CD14-positive monocyte (primary cell): ENCODE data around the gene BARHL1. TPM values are rescaled to one million over a fixed set of nuclear protein-coding genes. Genes with fewer than 3 reads are reported as not detected.

ENCODE experiments used
- DNase-seq, 3 donors: peaks; one replicate each; pipeline ENCODE4 v3.0.0-alpha.2; 2011 to 2022
- H2AFZ ChIP-seq: 2 replicates; pipeline ENCODE4 v1.6.0; 2012; ENCODE audit warnings: mild to moderate bottlenecking, low read depth, low read length, inconsistent platforms; ENCODE audit not compliant: insufficient read depth, poor library complexity, severe bottlenecking
- H3K27ac ChIP-seq, 2 donors: 1 replicate in 1 of 2; 2 replicates in 1 of 2; pipeline ENCODE4 v1.5.1; 2012 to 2013; ENCODE audit warnings: low read length in 2 of 2, control low read depth in 1 of 2, inconsistent platforms in 1 of 2, low read depth in 1 of 2, mild to moderate bottlenecking in 1 of 2
- H3K27me3 ChIP-seq, 2 donors: one replicate each; pipeline versions ENCODE4 v1.6.0 to v1.6.1; 2011 to 2013; ENCODE audit warnings: low read length in 2 of 2; ENCODE audit not compliant: control insufficient read depth in 2 of 2, insufficient read depth in 2 of 2
- H3K36me3 ChIP-seq, 2 donors: replicated peaks in 1 of 2; 1 replicate in 1 of 2; 2 replicates in 1 of 2; pipeline versions ENCODE4 v1.5.1 to v1.6.1; 2012 to 2013; ENCODE audit warnings: low read length in 2 of 2, control low read depth in 1 of 2, inconsistent platforms in 1 of 2, mild to moderate bottlenecking in 1 of 2; ENCODE audit not compliant: insufficient read depth in 2 of 2, control insufficient read depth in 1 of 2
- H3K4me1 ChIP-seq, 2 donors: 1 replicate in 1 of 2; 2 replicates in 1 of 2; pipeline versions ENCODE4 v1.5.1 to v1.6.1; 2012 to 2013; ENCODE audit warnings: low read length in 2 of 2, control low read depth in 1 of 2, inconsistent platforms in 1 of 2, mild to moderate bottlenecking in 1 of 2, moderate library complexity in 1 of 2; ENCODE audit not compliant: insufficient read depth in 2 of 2, control insufficient read depth in 1 of 2
- H3K4me2 ChIP-seq: replicated peaks from 2 replicates; pipeline ENCODE3; 2012; ENCODE audit warnings: low read length, moderate library complexity, mild to moderate bottlenecking; ENCODE audit not compliant: poor library complexity, severe bottlenecking; ENCODE audit errors: extremely low read depth
- H3K4me3 ChIP-seq, 3 experiments: fragments of 200-600 bp in 1 of 3; sonication (generic) in 1 of 3; replicated peaks in 1 of 3; 1 replicate in 2 of 3; 2 replicates in 1 of 3; pipeline ENCODE4 v1.5.1; 2011 to 2013; ENCODE audit warnings: low read length in 3 of 3, mild to moderate bottlenecking in 3 of 3, control low read depth in 2 of 3, low read depth in 2 of 3, inconsistent platforms in 1 of 3, moderate library complexity in 1 of 3
- H3K79me2 ChIP-seq: 2 replicates; pipeline ENCODE4 v1.6.0; 2012; ENCODE audit warnings: mild to moderate bottlenecking, control low read depth, inconsistent platforms, low read length, moderate library complexity; ENCODE audit not compliant: insufficient read depth
- H3K9ac ChIP-seq: 2 replicates; pipeline ENCODE4 v1.6.0; 2017; ENCODE audit warnings: low read length, mild to moderate bottlenecking; ENCODE audit not compliant: insufficient read depth, poor library complexity, severe bottlenecking
- H3K9me3 ChIP-seq, 2 donors: replicated peaks in 1 of 2; 1 replicate in 1 of 2; 2 replicates in 1 of 2; pipeline versions ENCODE4 v1.5.1 to v1.6.1; 2012 to 2013; ENCODE audit warnings: low read length in 2 of 2, control low read depth in 1 of 2; ENCODE audit not compliant: control insufficient read depth in 1 of 2, insufficient read depth in 1 of 2
- H4K20me1 ChIP-seq: 2 replicates; pipeline ENCODE4 v1.6.0; 2012; ENCODE audit warnings: mild to moderate bottlenecking, low read length, control low read depth, moderate library complexity; ENCODE audit not compliant: insufficient read depth
- H3K27ac Mint-ChIP-seq, 7 donors: one replicate each; pipeline ENCODE4 v1.8.0; 2020; ENCODE audit warnings: mild to moderate bottlenecking in 7 of 7, mixed read lengths in 7 of 7, moderate library complexity in 6 of 7, inconsistent platforms in 2 of 7
- H3K27me3 Mint-ChIP-seq, 3 donors: one replicate each; pipeline ENCODE4 v1.8.0; 2021 to 2022; ENCODE audit warnings: low read depth in 3 of 3, mild to moderate bottlenecking in 3 of 3, mixed read lengths in 3 of 3, moderate library complexity in 3 of 3, inconsistent platforms in 1 of 3
- H3K36me3 Mint-ChIP-seq, 2 donors: one replicate each; pipeline ENCODE4 v1.8.0; 2020; ENCODE audit warnings: mixed read lengths in 2 of 2, inconsistent platforms in 1 of 2, mild to moderate bottlenecking in 1 of 2
- H3K4me1 Mint-ChIP-seq: one replicate; pipeline ENCODE4 v1.8.0; 2020; ENCODE audit warnings: mild to moderate bottlenecking, mixed read lengths
- H3K4me3 Mint-ChIP-seq, 2 donors: one replicate each; pipeline ENCODE4 v1.8.0; 2020; ENCODE audit warnings: mild to moderate bottlenecking in 2 of 2, mixed read lengths in 2 of 2, moderate library complexity in 1 of 2
- H3K9me3 Mint-ChIP-seq, 7 donors: one replicate each; pipeline ENCODE4 v1.8.0; 2020 to 2022; ENCODE audit warnings: mixed read lengths in 7 of 7, mild to moderate bottlenecking in 6 of 7, moderate library complexity in 6 of 7, inconsistent platforms in 2 of 7
- WGBS: methylation state at CpG from one replicate; pipeline ENCODE4 v1.1.5; 2013; ENCODE audit warnings: missing lambda C conversion rate; ENCODE audit not compliant: insufficient coverage; 5-methylcytosine and 5-hydroxymethylcytosine counted together
- intact Hi-C, 2 donors: fragments of 100-400 bp; cut with micrococcal nuclease; formaldehyde crosslinking; loops; one replicate each; pipeline versions ENCODE4 v1.15.0 to v1.15.1; 2023
- polyA plus RNA-seq, 3 donors: library from polyadenylated mRNA; depleted of rRNA in 1 of 3; unstranded in 2 of 3; stranded (reverse) in 1 of 3; fragments of 300-500 nt in 2 of 3; fragments of >200 nt in 1 of 3; fragmentation: Illumina TruSeq in 2 of 3; gene quantifications; 1 replicate in 2 of 3; 2 replicates in 1 of 3; pipeline ENCODE4 v1.2.3, GENCODE V29; 2012 to 2021
- TF ChIP-seq, protein P1 (sequence below): fragments of 200-600 bp; IDR thresholded peaks from one replicate; pipeline ENCODE4 v1.8.0; 2022; ENCODE audit warnings: antibody characterized with exemption, mild to moderate bottlenecking

BARHL1 gene
- polyA plus RNA-seq, 3 donors = not detected

DNA sequence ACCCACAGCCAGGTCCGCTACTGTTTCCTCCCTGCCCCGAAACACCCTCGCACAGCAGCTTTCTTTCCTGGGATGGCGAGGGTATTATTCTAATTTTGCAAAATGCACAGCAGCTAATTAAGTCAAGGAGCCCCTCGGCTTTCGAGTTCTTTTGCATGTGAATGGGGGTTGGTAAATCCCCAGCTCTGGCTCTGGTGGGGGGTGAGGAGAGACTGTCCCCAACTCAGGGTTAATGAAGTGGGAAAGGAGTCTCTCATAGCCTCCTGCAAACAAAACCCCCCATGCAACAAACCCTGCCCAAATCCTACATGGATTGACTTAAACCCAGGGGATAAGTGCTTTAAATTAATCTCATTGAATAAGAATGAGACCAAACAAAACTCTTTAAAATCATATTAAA lies 8.8 kb downstream of the BARHL1 start:
- H3K27me3 ChIP-seq = peaks cover 49 to 59% of the 10 kb centered on the region in 2 donors
- DNase-seq = no peak
- intact Hi-C loops = no loop called here
- H3K4me3 ChIP-seq = no peak overlapping the region
- H3K9ac ChIP-seq = no peak overlapping the region
- H2AFZ ChIP-seq = no peak overlapping the region
- peaks cover 8% of the 10 kb centered on the region for H3K4me1 Mint-ChIP-seq
- H3K27me3 Mint-ChIP-seq = peaks cover 50 to 62% (median 57%) of the 10 kb centered on the region in 3 donors
- peaks cover 19 to 26% of the 10 kb centered on the region in 2 donors for H3K36me3 Mint-ChIP-seq
- H3K9me3 Mint-ChIP-seq = peaks cover 0 to 15% (median 2%) of the 10 kb centered on the region in 7 donors
- peaks cover 0 to 14% of the 10 kb centered on the region in 2 donors for H3K9me3 ChIP-seq
- TF ChIP-seq, protein P1, sequence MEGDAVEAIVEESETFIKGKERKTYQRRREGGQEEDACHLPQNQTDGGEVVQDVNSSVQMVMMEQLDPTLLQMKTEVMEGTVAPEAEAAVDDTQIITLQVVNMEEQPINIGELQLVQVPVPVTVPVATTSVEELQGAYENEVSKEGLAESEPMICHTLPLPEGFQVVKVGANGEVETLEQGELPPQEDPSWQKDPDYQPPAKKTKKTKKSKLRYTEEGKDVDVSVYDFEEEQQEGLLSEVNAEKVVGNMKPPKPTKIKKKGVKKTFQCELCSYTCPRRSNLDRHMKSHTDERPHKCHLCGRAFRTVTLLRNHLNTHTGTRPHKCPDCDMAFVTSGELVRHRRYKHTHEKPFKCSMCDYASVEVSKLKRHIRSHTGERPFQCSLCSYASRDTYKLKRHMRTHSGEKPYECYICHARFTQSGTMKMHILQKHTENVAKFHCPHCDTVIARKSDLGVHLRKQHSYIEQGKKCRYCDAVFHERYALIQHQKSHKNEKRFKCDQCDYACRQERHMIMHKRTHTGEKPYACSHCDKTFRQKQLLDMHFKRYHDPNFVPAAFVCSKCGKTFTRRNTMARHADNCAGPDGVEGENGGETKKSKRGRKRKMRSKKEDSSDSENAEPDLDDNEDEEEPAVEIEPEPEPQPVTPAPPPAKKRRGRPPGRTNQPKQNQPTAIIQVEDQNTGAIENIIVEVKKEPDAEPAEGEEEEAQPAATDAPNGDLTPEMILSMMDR = no peak
- H3K27ac Mint-ChIP-seq = no peak overlapping the region
- H3K4me1 ChIP-seq = peaks cover 2 to 3% of the 10 kb centered on the region in 2 donors
- H3K36me3 ChIP-seq = peaks cover 0 to 8% of the 10 kb centered on the region in 2 donors
- H3K27ac ChIP-seq = no peak overlapping the region
- H3K4me2 ChIP-seq = no peak overlapping the region
- WGBS = 10% methylated on average over 2 of the region's 6 CpGs
- peak overlapping the region in 1 of 2 donors; percentile 57 for H3K4me3 Mint-ChIP-seq
- H4K20me1 ChIP-seq = no peaks in the 10 kb centered on the region
- no peaks in the 10 kb centered on the region for H3K79me2 ChIP-seq

DNA sequence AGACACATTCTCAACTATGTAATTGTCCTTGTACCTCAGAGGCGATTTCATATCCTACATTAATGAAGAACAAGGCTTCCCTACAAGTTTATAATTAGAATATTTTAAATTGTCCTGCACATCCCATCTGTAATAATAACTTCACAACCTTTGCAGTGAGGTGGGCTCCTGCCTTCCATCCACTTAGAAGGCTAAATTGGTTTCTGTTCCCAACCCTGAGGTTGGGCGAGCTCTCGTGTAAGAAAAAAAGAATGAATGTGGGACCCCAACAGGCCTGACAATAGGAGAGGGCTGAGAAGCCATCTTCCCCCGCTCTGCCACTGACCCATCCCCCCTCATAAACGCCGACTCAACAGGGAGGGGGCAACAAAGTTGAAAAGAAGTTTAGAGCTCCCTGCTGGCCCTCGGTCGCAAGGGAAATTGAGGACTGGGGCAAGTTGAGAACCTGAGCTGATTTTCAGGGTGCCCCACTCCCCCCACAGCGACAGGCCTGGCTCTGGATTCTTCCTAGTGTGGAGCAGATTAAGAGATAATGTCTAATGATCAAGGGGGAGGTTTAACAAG lies 9.4 kb downstream of the BARHL1 start:
- no CpG with 5 or more reads among the region's 9 CpGs for WGBS
- TF ChIP-seq, protein P1 = no peak
- Mint-ChIP-seq H3K36me3 (peaks cover 19 to 27% of the 10 kb centered on the region in 2 donors), H3K9me3 (peaks cover 0 to 15% (median 2%) of the 10 kb centered on the region in 7 donors), H3K27me3 (peaks cover 44 to 56% (median 51%) of the 10 kb centered on the region in 3 donors), H3K4me3 (peak overlapping the region in 1 of 2 donors; percentile 49), H3K27ac (no peak overlapping the region), H3K4me1 (peaks cover 10% of the 10 kb centered on the region)
- H3K9ac ChIP-seq = no peak overlapping the region
- H3K4me1 ChIP-seq = peaks cover 7 to 9% of the 10 kb centered on the region in 2 donors
- no peak for DNase-seq
- H3K27ac ChIP-seq = no peak overlapping the region
- no peaks in the 10 kb centered on the region for H4K20me1 ChIP-seq
- H3K36me3 ChIP-seq = peaks cover 0 to 8% of the 10 kb centered on the region in 2 donors
- intact Hi-C loops = no loop called here
- H2AFZ ChIP-seq = no peak overlapping the region
- H3K4me3 ChIP-seq = no peak overlapping the region
- H3K9me3 ChIP-seq = peaks cover 0 to 10% of the 10 kb centered on the region in 2 donors
- H3K79me2 ChIP-seq = no peaks in the 10 kb centered on the region
- peaks cover 43 to 53% of the 10 kb centered on the region in 2 donors for H3K27me3 ChIP-seq
- no peak overlapping the region for H3K4me2 ChIP-seq
